Sigmoid colon (tissue), 4 donors: ENCODE data around the gene FCRL1.

Source experiments
- CTCF ChIP-seq, 4 experiments: fragments of 450-650 bp in 3 of 4; fragments of 200-600 bp in 1 of 4; IDR thresholded peaks; one replicate each; pipeline ENCODE4 v1.5.1; 2016 to 2019; ENCODE audit warnings: antibody characterized with exemption in 4 of 4, mild to moderate bottlenecking in 3 of 4, moderate library complexity in 2 of 4
- EP300 ChIP-seq, 4 donors: sonication (generic); formaldehyde crosslinking; IDR thresholded peaks; one replicate each; pipeline ENCODE4 v1.6.1; 2017; ENCODE audit warnings: antibody characterized with exemption in 4 of 4
- POLR2A ChIP-seq, 2 donors: fragments of 450-650 bp; IDR thresholded peaks; one replicate each; pipeline ENCODE4 v1.6.1; 2016; ENCODE audit warnings: antibody characterized with exemption in 2 of 2, mild to moderate bottlenecking in 2 of 2, moderate library complexity in 2 of 2
- POLR2AphosphoS5 ChIP-seq, 4 donors: sonication (generic); formaldehyde crosslinking; IDR thresholded peaks; one replicate each; pipeline ENCODE4 v1.6.1; 2017; ENCODE audit warnings: antibody characterized with exemption in 4 of 4

DNA sequence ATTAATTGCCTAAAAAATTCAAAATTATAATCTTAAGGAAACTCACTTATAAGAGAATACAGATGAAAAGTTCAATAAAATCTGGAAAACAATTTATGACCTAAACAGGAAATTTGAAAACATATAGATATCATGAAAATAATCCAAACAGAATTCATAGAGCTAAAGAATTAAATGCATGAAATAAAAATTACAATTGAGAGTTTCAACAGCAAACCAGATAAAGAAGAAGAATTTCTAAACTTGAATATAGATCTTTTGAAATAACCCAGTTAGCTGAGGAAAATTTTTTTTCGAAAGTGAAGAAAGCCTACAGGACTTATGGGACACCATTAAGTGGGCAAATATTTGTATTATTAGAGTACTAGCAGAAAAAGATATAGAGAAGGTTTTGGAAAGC is 6.7 kb downstream of the FCRL1 start:
- TF ChIP-seq CTCF (IDR thresholded peaks at IDR 0.05) (no peak), EP300 (IDR thresholded peaks at IDR 0.05) (no peak), POLR2A (IDR thresholded peaks at IDR 0.05) (no peak), POLR2AphosphoS5 (IDR thresholded peaks at IDR 0.05) (no peak)
